Mesenchymal stem cell (in vitro differentiated cells and primary cell): Measurements from ENCODE around the gene XIST. TPM values are rescaled to one million over a fixed set of nuclear protein-coding genes. Genes with fewer than 3 reads are reported as not detected.
"Not testable (repeated sequence)": the region's sequence is repeated elsewhere in the genome, so short reads cannot be mapped to it uniquely, and the experiment has no call there.

ENCODE experiments used
- DNase-seq: peaks from one replicate; pipeline ENCODE4 v3.0.0-alpha.2; 2013
- H2AFZ ChIP-seq: one replicate; pipeline ENCODE4 v1.6.1; 2013; ENCODE audit warnings: low read depth, mild to moderate bottlenecking, control low read depth, inconsistent platforms, low read length, moderate library complexity
- H2AK5ac ChIP-seq: 2 replicates; pipeline ENCODE4 v1.6.1; 2013; ENCODE audit warnings: low read length, moderate library complexity, mild to moderate bottlenecking, inconsistent platforms; ENCODE audit not compliant: severe bottlenecking
- H2BK120ac ChIP-seq: one replicate; pipeline ENCODE4 v1.6.1; 2013; ENCODE audit warnings: low read depth, mild to moderate bottlenecking, inconsistent platforms, low read length, moderate library complexity
- H2BK12ac ChIP-seq, 2 experiments: one replicate each; pipeline ENCODE4 v1.6.1; 2013; ENCODE audit warnings: inconsistent platforms in 2 of 2, low read length in 2 of 2, mild to moderate bottlenecking in 2 of 2, moderate library complexity in 2 of 2, control low read depth in 1 of 2
- H2BK15ac ChIP-seq: one replicate; pipeline ENCODE4 v1.6.1; 2013; ENCODE audit warnings: mild to moderate bottlenecking, low read depth, inconsistent platforms; ENCODE audit not compliant: poor library complexity, severe bottlenecking
- H2BK5ac ChIP-seq: 2 replicates; pipeline ENCODE4 v1.6.1; 2013; ENCODE audit warnings: low read depth, mild to moderate bottlenecking, low read length, control low read depth, inconsistent platforms; ENCODE audit not compliant: poor library complexity, severe bottlenecking
- H3K14ac ChIP-seq, 2 experiments: one replicate each; pipeline ENCODE4 v1.6.1; 2013; ENCODE audit warnings: inconsistent platforms in 2 of 2, low read length in 2 of 2, control low read depth in 1 of 2, mild to moderate bottlenecking in 1 of 2, moderate library complexity in 1 of 2
- H3K18ac ChIP-seq, 2 experiments: one replicate each; pipeline ENCODE4 v1.6.1; 2013; ENCODE audit warnings: inconsistent platforms in 2 of 2, low read length in 2 of 2, control low read depth in 1 of 2, low read depth in 1 of 2, mild to moderate bottlenecking in 1 of 2
- H3K23ac ChIP-seq, 2 experiments: one replicate each; pipeline ENCODE4 v1.6.1; 2013; ENCODE audit warnings: inconsistent platforms in 2 of 2, low read length in 2 of 2, mild to moderate bottlenecking in 2 of 2, moderate library complexity in 2 of 2, control low read depth in 1 of 2
- H3K27ac ChIP-seq: 2 replicates; pipeline ENCODE4 v1.5.1; 2013; ENCODE audit warnings: mild to moderate bottlenecking, moderate library complexity, low read length, control low read depth, inconsistent platforms; ENCODE audit not compliant: poor library complexity, severe bottlenecking
- H3K27me3 ChIP-seq, 2 experiments: 2 replicates each; pipeline versions ENCODE4 v1.6.1 to v1.7.0; 2013; ENCODE audit warnings: low read length in 2 of 2, mild to moderate bottlenecking in 2 of 2, moderate library complexity in 2 of 2, control low read depth in 1 of 2, inconsistent platforms in 1 of 2; ENCODE audit not compliant: control insufficient read depth in 1 of 2, insufficient read depth in 1 of 2
- H3K36me3 ChIP-seq, 2 experiments: 2 replicates each; pipeline versions ENCODE4 v1.6.1 to v1.7.0; 2013; ENCODE audit warnings: low read length in 2 of 2, control low read depth in 1 of 2, inconsistent platforms in 1 of 2, low read depth in 1 of 2, mild to moderate bottlenecking in 1 of 2; ENCODE audit not compliant: insufficient read depth in 2 of 2, control insufficient read depth in 1 of 2
- H3K4ac ChIP-seq, 2 experiments: one replicate each; pipeline ENCODE4 v1.6.1; 2013; ENCODE audit warnings: inconsistent platforms in 2 of 2, low read length in 2 of 2, mild to moderate bottlenecking in 2 of 2, moderate library complexity in 2 of 2, control low read depth in 1 of 2, low read depth in 1 of 2
- H3K4me1 ChIP-seq: 2 replicates; pipeline ENCODE4 v1.6.1; 2013; ENCODE audit warnings: low read depth, low read length, control low read depth; ENCODE audit not compliant: control insufficient read depth, insufficient read depth
- H3K4me2 ChIP-seq: 2 replicates; pipeline ENCODE4 v1.6.1; 2013; ENCODE audit warnings: low read length, mild to moderate bottlenecking, inconsistent platforms; ENCODE audit not compliant: poor library complexity, severe bottlenecking
- H3K4me3 ChIP-seq, 2 experiments: 2 replicates each; pipeline versions ENCODE4 v1.5.1 to v1.7.0; 2013; ENCODE audit warnings: low read length in 2 of 2, mild to moderate bottlenecking in 2 of 2, control low read depth in 1 of 2, low read depth in 1 of 2; ENCODE audit not compliant: insufficient read depth in 1 of 2
- H3K79me1 ChIP-seq: replicated peaks from 2 replicates; pipeline ENCODE4 v1.6.1; 2013; ENCODE audit warnings: mild to moderate bottlenecking, control low read depth, low read length, inconsistent platforms; ENCODE audit not compliant: poor library complexity, severe bottlenecking
- H3K9ac ChIP-seq: 2 replicates; pipeline ENCODE4 v1.7.0; 2013; ENCODE audit warnings: mild to moderate bottlenecking, low read length, moderate library complexity
- H3K9me3 ChIP-seq: 2 replicates; pipeline ENCODE4 v1.7.0; 2013; ENCODE audit warnings: mild to moderate bottlenecking, low read length; ENCODE audit not compliant: control insufficient read depth
- H4K8ac ChIP-seq: one replicate; pipeline ENCODE4 v1.6.1; 2013; ENCODE audit warnings: inconsistent platforms, mild to moderate bottlenecking, low read length, moderate library complexity
- H4K91ac ChIP-seq: one replicate; pipeline ENCODE4 v1.6.1; 2013; ENCODE audit warnings: mild to moderate bottlenecking, low read length, inconsistent platforms
- WGBS: methylation state at CpG from one replicate; pipeline ENCODE4 v1.1.7; 2013; ENCODE audit warnings: mixed read lengths; 5-methylcytosine and 5-hydroxymethylcytosine counted together
- small RNA-seq: library from polyadenylated mRNA; stranded (forward); fragments of <200 nt; extraction: miRNeasy Mini kit (QIAGEN cat#:217004); gene quantifications from one replicate; pipeline ENCODE3, GENCODE V24; 2013; ENCODE audit warnings: low read depth

The XIST gene

DNA sequence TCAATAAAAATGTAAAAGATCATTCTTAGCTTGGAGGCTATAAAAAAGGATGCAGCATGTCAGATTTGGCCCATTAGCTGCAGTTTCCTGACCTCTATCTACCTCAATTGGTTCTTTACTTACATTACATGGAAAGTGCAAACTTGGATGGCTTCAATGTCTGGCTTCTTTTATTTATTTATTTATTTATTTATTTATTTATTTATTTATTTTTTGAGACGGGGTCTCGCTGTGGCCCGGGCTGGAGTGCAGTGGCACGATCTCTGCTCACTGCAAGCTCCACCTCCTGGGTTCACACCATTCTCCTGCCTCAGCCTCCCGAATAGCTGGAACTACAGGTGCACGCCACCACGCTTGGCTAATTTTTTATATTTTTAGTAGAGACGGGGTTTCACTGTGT lies 60.0 kb downstream of the XIST start:
- not testable (repeated sequence) for H3K79me1 ChIP-seq, H3K18ac ChIP-seq, H2BK5ac ChIP-seq, H2AFZ ChIP-seq, H3K36me3 ChIP-seq, DNase-seq, H3K14ac ChIP-seq, H2BK15ac ChIP-seq, H2AK5ac ChIP-seq, H3K9ac ChIP-seq, H3K4me3 ChIP-seq, H3K4me1 ChIP-seq, H4K91ac ChIP-seq, H3K4me2 ChIP-seq, H3K27ac ChIP-seq, H3K23ac ChIP-seq, H4K8ac ChIP-seq, H2BK12ac ChIP-seq, H3K4ac ChIP-seq, H2BK120ac ChIP-seq
- Histone ChIP-seq H3K9me3 (peaks cover 31% of the 10 kb centered on the region), H3K27me3 (peaks cover 0 to 36% of the 10 kb centered on the region in 2 experiments)
- 96% methylated on average over 7 of the region's 8 CpGs for WGBS

DNA sequence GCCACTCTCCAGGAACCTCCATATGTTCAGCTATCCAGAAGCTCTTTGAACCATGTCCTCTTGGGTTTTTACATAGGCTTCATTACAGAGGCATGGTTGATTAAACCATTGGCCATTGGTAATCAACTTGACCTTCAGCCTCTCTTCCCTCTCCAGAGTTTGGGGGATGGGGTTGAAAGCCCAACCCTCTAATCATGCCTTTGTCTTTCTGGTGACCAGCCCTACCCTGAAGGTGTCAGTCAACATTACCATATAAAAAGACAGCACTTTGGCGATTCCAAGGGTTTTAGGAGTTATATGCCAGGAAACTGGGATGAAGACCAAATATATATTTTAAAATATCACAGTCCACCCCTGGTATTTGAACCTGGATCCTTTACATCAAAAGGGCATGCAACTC lies 67.0 kb downstream of the XIST start:
- Histone ChIP-seq H2BK15ac (no peak overlapping the region), H3K18ac (no peak overlapping the region), H4K8ac (no peak overlapping the region), H3K79me1 (no peaks in the 10 kb centered on the region), H3K4me2 (no peak overlapping the region), H2AFZ (no peak overlapping the region), H3K4ac (no peak overlapping the region), H3K36me3 (no peaks in the 10 kb centered on the region), H3K9me3 (peaks cover 14% of the 10 kb centered on the region), H3K4me3 (no peak overlapping the region), H2AK5ac (no peak overlapping the region), H3K9ac (no peak overlapping the region), H4K91ac (no peak overlapping the region), H3K27ac (no peak overlapping the region), H3K27me3 (peaks cover 0 to 8% of the 10 kb centered on the region in 2 experiments), H2BK120ac (no peak overlapping the region), H2BK5ac (no peak overlapping the region), H3K23ac (no peak overlapping the region), H3K14ac (no peak overlapping the region), H2BK12ac (no peak overlapping the region), H3K4me1 (no peaks in the 10 kb centered on the region)
- WGBS = no CpG with 5 or more reads among the region's 1 CpG
- no peak for DNase-seq

Small RNA genes lying within 50 kb of the gene (small RNA-seq; reads per million reads assigned to genes)
- gene RF01880 = not detected
